Epithelial cell of proximal tubule (primary cell): Measurements from ENCODE around the gene EPS8L3. TPM values are rescaled to one million over a fixed set of nuclear protein-coding genes. Genes with fewer than 3 reads are reported as not detected.
A peak's percentile ranks its signal among the peaks of the same experiment; 100 is the strongest.

ENCODE experiments used
- DNase-seq: peaks from one replicate; pipeline ENCODE4 v3.0.0-alpha.2; 2011; ENCODE audit warnings: low read depth
- H3K4me3 ChIP-seq: 2 replicates; pipeline ENCODE4 v1.5.1; 2011; ENCODE audit warnings: low read depth, mild to moderate bottlenecking, low read length
- CTCF ChIP-seq: conservative IDR thresholded peaks from 2 replicates; pipeline ENCODE4 v1.5.1; 2012; ENCODE audit warnings: low read depth, mild to moderate bottlenecking, low read length
- total RNA-seq: library from RNA; depleted of rRNA; stranded (reverse); fragments of >200 nt; gene quantifications from 2 replicates; pipeline ENCODE4 v1.2.3, GENCODE V29; 2015

EPS8L3 gene
- total RNA-seq, 1 donor from 2014 or later, result not detected

DNA sequence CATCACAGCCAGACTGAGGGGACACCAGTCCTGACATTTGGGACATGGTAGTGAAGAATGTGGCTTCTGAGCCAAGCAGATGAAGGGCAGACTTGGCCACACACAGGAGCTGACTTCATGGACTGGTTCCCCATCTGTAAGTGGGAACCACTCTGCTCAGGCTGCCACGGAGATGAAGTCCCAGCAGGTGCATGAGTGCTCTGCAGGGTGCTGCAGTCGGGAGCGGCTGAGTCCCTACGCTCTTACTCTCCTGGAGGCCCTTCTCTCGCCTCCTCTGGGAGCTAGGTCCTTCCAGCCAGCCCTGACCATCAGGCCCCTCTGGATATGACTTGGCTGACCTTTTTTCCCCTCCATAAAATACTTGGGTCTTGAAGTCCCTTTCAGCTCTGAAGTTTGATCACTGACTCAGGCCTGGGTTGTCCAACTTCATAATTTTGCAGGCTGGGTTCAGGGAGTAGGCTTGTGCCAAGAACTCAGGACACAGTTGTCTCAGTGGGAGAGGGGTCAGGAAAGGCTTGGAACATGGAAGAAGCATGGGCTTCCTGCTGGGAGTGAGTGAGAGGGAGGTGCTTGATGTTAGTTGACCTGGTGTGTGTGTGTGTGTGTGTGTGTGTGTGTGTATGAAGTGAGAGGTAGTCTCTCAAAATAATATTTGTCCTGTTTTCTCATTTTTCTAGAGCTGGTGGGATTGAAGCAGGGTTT is 21.0 kb upstream of the EPS8L3 start:
- H3K4me3 ChIP-seq, result no peak overlapping the region
- TF ChIP-seq CTCF, result no peak
- DNase-seq, result no peak

DNA sequence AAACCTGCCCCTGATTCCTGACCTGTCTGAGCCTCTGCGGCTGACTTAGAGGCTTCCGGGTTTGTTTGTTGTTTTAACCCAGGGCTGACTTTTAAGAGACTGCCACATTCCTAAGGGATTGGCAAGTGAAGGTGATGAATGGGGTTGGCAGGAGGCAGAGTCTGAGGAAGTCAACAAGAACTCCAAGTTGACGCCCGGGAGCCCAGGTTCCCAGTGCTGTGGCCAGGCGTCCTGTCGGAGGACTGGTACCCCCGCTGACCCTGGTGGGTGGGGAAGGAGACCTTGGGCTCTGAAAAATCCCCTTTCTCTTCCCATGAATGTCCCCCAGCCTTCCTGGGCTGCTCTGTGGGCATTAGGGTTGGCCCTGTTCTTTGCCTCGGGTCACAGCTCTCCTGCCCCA is 19.7 kb upstream of the EPS8L3 start:
- no peak overlapping the region for H3K4me3 ChIP-seq
- DNase-seq, result peak; percentile 80
- no peak for TF ChIP-seq CTCF

DNA sequence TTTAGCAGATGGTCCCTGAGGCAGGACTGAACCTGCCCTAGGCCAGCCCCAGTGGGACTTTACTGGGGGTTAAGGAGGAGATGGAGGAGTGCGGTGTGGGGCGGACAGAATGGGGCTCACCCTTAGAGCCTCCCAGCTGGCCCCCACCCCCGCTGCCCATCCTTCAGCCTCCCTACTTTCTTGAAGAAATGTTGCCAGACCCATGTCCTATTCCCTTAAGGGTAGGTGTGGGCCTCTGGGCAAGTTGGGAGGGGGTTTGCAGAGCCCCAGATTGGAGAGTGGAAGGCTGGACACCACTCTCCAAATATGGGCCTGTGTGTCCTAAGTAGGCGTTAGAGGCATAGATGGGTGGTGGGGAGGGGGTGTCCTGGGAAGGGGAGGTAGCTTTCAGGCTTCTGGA is 19.2 kb upstream of the EPS8L3 start:
- H3K4me3 ChIP-seq, result no peak overlapping the region
- no peak for TF ChIP-seq CTCF
- DNase-seq, result no peak

DNA sequence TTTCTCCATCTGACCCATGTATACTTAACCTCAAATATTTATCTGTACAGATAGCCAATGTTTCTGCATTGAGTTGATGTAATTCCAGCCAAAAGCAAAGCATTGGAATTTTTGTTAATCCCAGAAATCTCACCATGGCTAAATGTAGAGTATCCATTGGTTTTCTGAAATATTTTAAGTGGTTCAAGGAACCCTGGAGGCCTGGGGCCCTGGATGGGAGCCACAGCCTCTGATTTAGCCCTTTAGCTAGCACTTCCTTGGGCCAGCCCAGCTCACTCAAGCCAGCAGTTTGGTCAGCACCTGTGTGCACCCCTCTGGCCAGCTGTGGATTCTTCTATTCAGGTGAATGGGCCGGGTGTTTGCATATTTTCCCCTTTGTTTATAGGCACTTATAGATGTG is 18.8 kb upstream of the EPS8L3 start:
- no peak overlapping the region for H3K4me3 ChIP-seq
- DNase-seq, result no peak
- no peak for TF ChIP-seq CTCF

DNA sequence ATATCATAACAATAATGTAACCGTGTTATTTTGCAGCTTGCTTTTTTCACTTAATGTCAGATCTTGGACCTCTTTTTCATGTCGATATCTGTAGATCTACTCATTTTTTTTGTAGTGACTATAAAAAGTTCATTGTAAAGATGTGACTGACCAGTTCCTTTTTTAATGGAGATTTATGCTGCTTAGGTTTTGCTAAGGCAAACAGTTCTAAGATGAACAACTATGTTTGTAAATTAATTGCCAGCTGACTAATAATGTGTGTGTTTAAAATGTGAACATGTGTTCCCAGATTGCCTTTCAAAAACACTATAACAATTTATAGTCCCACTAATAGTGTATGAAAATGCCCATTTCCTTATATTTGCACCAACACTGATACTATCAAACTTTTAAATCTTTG is 18.1 kb upstream of the EPS8L3 start:
- TF ChIP-seq CTCF, result no peak
- H3K4me3 ChIP-seq, result no peak overlapping the region
- no peak for DNase-seq

DNA sequence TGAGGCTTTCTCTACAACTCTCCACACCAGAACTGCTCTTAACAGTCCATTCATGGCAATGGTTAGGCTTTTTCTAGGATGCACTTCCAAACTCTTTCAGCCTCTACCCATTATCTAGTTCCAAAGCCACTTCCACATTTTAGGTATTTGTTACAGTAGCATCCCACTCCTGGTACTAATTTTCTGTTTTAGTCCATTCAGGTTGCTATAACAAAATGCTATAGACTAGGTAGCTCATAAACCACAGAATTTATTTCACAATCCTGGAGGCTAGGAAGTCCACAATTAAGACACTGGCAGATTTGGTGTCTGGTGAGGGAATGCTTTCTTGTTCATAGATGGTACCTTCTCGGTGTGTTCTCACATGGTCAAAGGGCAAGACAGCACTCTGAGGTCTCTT is 17.3 kb upstream of the EPS8L3 start:
- DNase-seq, result no peak
- TF ChIP-seq CTCF, result no peak
- no peak overlapping the region for H3K4me3 ChIP-seq

DNA sequence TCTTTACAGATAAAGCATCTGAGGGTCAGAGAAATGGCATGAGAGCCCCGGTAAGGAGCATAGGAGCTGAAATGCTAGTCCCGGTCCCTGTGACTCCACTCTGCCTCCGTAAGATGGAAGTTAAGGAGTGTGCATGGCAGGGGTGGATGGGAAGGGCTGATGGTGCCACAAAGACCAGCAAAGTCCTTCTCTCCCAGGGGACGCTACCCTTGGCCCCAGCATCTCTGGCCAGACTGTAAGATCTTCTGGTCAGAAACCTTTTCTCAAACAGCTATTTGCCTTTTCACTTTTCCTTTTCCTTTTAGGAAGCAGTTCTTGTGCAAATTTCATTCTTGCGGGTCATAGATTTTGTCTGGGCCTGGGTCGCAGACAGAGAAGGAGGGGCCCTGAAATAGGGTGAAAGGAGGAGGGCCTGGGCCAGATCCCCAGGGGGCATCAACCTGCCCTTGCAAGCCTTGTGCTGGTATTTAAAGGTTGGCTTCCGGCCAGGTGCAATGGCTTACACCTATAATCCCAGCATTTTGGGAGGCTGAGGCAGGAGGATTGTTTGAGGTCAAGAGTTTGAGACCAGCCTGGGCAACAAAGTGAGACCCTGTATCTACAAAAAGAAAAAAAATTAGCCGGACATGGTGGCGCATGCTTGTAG is 14.4 kb upstream of the EPS8L3 start:
- DNase-seq, result no peak
- TF ChIP-seq CTCF, result no peak
- no peak overlapping the region for H3K4me3 ChIP-seq
